Urothelium cell line (cell line): Measurements from ENCODE around the gene RGS5.

Experiments
- DNase-seq: peaks from one replicate; pipeline ENCODE4 v3.0.0; 2011; ENCODE audit warnings: low spot score, mixed read lengths
- FAIRE-seq: peaks from 2 replicates; lab custom pipeline; 2011; peaks lifted over from hg19 to GRCh38; lab: Jason Lieb, UNC

Gene RGS5

DNA sequence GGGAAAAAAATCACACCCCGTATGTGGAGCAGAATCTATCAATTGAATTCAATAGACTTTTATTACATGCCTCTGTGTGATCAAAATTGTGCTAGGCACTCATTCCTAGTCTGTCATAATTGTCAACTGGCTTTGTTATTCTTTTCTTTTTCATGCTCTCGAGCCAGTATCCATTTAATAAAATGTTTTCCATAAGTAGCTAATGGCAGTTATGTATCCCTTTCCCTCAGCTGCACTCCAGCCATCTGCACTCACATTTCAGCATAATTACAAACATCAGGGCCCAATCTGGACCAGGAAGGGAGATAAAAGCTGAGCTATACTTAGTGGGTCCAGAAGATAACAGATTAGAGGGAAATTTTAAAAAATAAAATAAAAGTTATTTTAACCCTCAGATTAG, 15.9 kb downstream of the RGS5 start:
- FAIRE-seq (no peak), DNase-seq (no peak)

GRCh38 chr1:163182330-163182949, 20.3 kb downstream of the RGS5 start:
- DNase-seq (no peak), FAIRE-seq (no peak)

- DNase-seq: no peak
- no peak for FAIRE-seq
These were observed 24.1 kb downstream of the RGS5 start for GRCh38 chr1:163178628-163179027.

DNA sequence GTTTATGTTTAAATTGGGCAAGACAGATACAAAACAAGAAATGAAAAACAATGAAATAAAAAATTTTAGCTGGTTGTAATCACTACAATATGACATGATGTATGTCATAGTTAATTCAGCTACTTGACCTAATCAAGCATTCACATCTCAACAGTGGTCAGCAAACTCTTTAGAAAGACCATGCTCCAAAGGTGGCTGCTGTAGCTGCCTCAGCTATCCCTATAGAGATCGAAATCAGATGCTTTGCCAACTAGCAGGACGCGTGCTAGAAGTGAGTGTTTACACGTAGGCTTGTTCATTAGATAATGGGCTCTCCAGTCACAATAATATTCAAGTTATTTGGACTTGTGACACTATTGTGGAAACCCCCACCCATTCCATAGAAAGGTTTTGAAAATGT, 25.9 kb downstream of the RGS5 start:
- FAIRE-seq: no peak
- no peak for DNase-seq

GRCh38 chr1:163174524-163175437, 27.9 kb downstream of the RGS5 start:
- FAIRE-seq (no peak), DNase-seq (peak; percentile 58)

DNA sequence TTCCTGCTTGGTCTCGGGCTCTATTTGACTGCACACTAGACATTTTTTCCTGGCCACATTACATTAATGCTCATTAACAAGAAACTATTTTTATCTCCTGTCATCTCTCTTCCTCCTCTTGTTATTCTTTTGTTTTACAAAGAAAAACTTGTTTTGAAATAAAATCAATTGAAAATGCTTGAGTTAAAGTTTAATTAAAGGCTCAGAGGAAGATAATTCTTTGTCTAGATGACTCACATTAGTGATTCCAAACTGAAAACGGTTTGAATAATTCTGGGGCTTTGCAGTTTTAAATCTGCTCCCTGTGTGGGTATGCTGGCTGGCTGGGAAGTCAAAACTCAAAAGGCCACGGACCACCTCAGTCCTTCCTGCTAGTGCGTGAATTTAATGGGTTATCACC, 29.6 kb downstream of the RGS5 start:
- DNase-seq: no peak
- no peak for FAIRE-seq

- DNase-seq: no peak
These were observed 30.1 kb downstream of the RGS5 start for GRCh38 chr1:163172596-163172995.

GRCh38 chr1:163171826-163172225, 30.9 kb downstream of the RGS5 start:
- DNase-seq: no peak
- no peak for FAIRE-seq

More at GRCh38 chr1:163172596-163172995, 30.1 kb downstream of the RGS5 start:
- FAIRE-seq: no peak

GRCh38 chr1:163170975-163171676, 31.6 kb downstream of the RGS5 start:
- FAIRE-seq (peak; percentile 66), DNase-seq (peak; percentile 48)

GRCh38 chr1:163170331-163170730, 32.4 kb downstream of the RGS5 start:
- FAIRE-seq (no peak), DNase-seq (no peak)

DNA sequence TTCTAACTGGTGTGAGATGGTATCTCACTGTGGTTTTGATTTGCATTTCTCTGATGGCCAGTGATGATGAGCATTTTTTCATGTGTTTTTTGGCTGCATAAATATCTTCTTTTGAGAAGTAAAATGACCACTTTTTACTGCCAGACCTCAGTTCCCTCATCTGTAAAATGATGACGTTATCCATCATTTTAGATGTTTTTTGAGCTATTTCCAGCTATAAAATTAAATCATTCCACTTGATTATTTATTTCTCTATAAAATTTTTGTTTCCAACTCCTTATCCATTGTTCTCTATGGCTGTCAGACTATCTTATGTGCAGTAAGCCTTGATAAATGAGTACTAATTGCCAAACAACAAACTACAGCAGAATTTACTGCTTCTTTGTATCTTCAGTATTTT, 33.2 kb downstream of the RGS5 start:
- DNase-seq (no peak), FAIRE-seq (no peak)

- FAIRE-seq: no peak
- peak; percentile 73 for DNase-seq
These were observed 34.7 kb downstream of the RGS5 start for GRCh38 chr1:163168053-163168452.

DNA sequence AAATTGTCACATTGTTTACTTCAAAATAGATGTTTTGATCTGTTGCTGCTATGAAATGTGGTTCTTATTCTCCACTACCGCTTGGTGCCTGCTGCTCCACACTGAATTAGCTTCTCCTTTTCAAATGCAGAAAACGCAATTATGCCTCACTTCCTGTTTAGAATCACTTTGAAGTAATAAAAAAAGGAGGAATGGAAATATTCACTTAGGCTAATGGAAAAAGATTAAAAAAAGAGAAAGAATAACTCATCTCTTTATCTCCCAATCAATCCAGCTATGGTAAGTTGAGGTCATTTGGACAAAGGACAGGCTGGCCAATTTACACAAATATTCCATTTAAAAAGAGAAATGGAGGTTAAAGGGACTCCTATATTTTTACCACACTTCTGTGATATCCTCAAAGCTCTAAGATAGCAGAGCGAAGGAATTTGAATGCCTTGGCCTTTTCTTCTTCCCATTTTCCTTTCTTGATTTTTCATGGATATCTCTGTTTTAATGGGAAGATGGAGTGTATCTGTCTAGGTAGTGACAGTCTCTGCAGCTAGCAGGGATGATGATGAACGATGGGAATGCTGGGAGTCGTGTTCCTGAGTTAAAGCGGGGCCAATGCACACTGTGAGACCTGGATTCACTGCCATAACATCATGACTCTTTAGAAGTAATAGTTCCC, 35.7 kb downstream of the RGS5 start:
- no peak for DNase-seq
- no peak for FAIRE-seq

DNA sequence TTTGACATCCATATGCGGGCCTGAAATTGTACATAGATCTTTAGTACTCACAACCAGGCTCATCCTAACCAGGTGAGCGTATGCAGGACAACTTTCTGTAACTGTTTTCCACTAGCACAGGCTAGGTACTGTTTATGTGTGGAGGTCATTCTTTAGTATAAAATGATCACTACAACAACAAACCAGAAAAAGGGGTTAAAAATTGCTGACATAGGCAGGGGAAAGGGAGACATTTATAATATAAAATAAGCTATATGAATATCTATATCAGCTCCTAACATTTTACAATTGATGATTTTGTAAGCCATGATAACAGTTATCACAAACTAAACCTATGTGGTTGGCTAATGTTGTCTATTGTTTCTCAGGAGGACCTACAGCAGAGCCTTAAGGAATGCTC, 37.6 kb downstream of the RGS5 start:
- no peak for DNase-seq
- FAIRE-seq: no peak

DNA sequence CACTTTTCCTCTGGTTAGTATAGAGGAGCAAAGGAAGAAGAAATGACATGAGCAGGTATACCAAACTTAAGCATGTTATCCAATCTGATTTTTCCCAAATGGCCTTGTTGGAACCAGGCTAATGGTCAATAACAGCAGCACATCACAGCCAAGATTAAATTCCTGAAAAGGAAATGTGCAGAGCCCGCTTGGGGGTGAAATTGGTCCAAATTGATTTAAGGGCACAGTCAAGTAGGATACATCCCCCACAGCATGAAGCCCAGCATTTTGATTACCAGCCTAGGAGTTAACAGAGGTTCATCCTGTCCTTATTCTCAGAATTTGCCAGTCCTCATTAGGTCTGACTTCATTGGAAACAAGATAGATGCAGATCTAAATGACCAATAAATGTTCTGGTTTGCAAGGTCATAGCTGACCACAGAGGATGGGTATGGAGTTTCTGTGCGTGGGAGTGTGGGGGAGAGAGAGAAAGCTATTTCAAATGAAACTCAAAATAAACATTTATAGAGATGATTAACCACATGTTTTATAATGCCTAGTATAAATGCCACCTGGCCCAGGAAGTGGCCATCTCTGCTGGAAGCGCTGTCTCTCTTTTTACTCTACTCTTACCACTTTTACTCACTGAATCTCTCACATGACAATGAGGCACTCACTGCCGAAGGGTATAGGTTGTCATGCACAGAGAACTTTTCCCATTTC, 38.7 kb downstream of the RGS5 start:
- FAIRE-seq (no peak), DNase-seq (peak; percentile 16)

- no peak for FAIRE-seq
- DNase-seq: no peak
These were observed 39.6 kb downstream of the RGS5 start for GRCh38 chr1:163163163-163163562.

- no peak for FAIRE-seq
- DNase-seq: no peak
These were observed 40.3 kb downstream of the RGS5 start for GRCh38 chr1:163162381-163162914.

GRCh38 chr1:163161841-163162240, 40.9 kb downstream of the RGS5 start:
- FAIRE-seq (no peak), DNase-seq (no peak)

DNA sequence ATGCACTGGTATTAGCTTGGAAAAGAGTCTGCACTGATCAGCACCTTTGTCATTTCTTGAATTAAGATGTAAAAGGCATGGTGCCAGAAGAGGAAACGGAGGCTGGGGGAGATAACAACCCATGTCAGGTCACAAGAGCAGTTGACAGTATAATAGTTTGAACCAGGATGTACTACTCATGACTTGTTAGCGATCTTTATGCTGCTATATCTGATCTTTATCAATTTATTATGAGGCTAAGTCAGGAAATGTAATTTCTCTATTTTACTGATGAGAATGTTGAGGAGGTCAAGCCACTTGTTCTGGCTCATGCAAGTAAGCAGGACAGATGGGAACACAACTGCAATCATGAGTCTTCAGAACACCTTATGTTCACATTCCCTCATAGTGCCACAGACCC, 41.4 kb downstream of the RGS5 start:
- no peak for DNase-seq
- FAIRE-seq: no peak

- FAIRE-seq (no peak), DNase-seq (no peak)
These were observed 47.1 kb downstream of the RGS5 start for GRCh38 chr1:163155606-163156005.
